Measurements from ENCODE around the gene CPT1B. TPM values are rescaled to one million over a fixed set of nuclear protein-coding genes. Genes with fewer than 3 reads are reported as not detected.

Gene CPT1B
- total RNA-seq, 1 donor: 7.2 TPM

GRCh38 chr22:50560034-50560433, 18.2 kb downstream of the CPT1B start:
- peaks cover 13% of the 10 kb centered on the region for H3K4me1 ChIP-seq (ENCODE audit: insufficient read depth, low read length)
- no peaks in the 10 kb centered on the region for H3K9me3 ChIP-seq (ENCODE audit: low read depth, low read length)
- H3K4me3 ChIP-seq (ENCODE audit: low read length): no peak overlapping the region

DNA sequence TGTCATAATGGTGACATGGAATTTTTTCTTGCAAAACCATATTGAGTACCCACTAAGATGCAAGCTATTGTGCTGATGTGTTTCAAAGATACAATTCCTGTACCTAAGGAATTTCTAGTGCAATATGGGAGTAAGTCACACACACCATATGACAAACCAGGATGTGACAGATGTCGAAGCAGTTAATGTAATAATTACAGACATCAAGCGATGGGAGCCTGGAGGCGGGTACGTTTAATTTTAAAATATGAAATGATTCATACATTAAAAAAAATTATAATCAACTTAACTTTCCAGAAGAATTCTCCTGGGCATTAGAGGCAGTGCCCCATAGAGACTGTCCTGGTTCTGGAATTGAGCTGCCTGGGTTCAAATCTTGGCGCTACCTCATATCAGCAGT, 21.5 kb downstream of the CPT1B start:
- H3K9me3 ChIP-seq (ENCODE audit: low read depth, low read length): no peaks in the 10 kb centered on the region
- H3K27me3 ChIP-seq (ENCODE audit: insufficient read depth, low read length): no peaks in the 10 kb centered on the region
- H3K4me3 ChIP-seq (ENCODE audit: low read length): no peak overlapping the region
- H3K4me1 ChIP-seq (ENCODE audit: insufficient read depth, low read length): peaks cover 2% of the 10 kb centered on the region

More at GRCh38 chr22:50560034-50560433, 18.2 kb downstream of the CPT1B start:
- H3K27me3 ChIP-seq (ENCODE audit: insufficient read depth, low read length): no peaks in the 10 kb centered on the region

DNA sequence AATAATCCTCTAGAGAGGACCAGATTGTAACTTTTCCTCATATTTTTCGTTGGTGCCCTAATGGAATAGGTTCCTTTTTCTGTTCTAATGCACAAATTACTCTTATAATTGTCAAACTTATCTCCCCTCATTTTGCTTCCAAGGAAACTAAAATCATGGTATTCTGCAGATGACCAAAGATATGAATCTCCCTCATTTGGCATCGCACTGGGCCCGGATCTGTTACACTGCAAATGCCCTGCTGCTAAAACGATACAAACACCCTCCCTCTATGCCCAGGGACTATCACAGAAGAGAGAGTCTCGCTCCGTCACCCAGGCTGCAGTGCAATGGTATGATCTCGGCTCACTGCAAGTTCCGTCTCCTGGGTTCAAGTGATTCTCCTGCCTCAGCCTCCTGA, 24.9 kb downstream of the CPT1B start:
- no peak overlapping the region for H3K4me3 ChIP-seq (ENCODE audit: low read length)
- peaks cover 21% of the 10 kb centered on the region for H3K4me1 ChIP-seq (ENCODE audit: insufficient read depth, low read length)
- no peaks in the 10 kb centered on the region for H3K27me3 ChIP-seq (ENCODE audit: insufficient read depth, low read length)
- no peaks in the 10 kb centered on the region for H3K9me3 ChIP-seq (ENCODE audit: low read depth, low read length)

DNA sequence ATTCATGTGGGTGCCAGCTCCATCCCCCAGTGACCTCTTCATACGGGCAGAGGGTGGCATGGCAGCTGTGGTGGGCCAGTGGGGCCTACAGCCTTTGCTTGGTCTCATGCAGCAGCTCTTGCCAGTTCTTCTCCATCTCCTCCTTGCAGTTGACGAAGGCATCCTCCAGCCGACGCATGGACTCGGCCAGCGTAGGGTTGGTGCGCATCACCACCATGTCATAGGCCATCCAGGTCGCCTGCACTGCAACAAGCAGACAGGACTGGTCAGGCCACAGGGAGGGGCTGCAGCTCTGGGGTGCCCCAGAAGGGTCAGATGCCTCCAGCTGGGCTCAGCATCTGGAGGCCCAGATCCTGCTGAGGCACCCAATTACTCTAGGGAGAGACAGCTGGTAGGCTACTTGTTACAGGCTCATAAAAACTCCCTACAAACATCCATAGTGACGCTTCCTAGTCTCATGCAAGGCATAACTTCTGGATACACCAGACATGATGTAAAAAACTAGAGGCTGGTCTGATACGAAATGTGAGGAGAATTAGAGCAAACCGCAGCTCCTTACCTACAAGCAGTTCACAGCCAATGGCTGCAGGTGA, 27.0 kb downstream of the CPT1B start:
- Histone ChIP-seq H3K4me1 (ENCODE audit: insufficient read depth, low read length) (peaks cover 35% of the 10 kb centered on the region), H3K9me3 (ENCODE audit: low read depth, low read length) (no peaks in the 10 kb centered on the region), H3K27me3 (ENCODE audit: insufficient read depth, low read length) (no peaks in the 10 kb centered on the region)

GRCh38 chr22:50550395-50550794, 27.8 kb downstream of the CPT1B start:
- Histone ChIP-seq H3K4me3 (ENCODE audit: low read length) (no peak overlapping the region), H3K9me3 (ENCODE audit: low read depth, low read length) (no peaks in the 10 kb centered on the region), H3K4me1 (ENCODE audit: insufficient read depth, low read length) (peaks cover 43% of the 10 kb centered on the region), H3K27me3 (ENCODE audit: insufficient read depth, low read length) (no peaks in the 10 kb centered on the region)

More for the DNA sequence above, 27.0 kb downstream of the CPT1B start:
- H3K4me3 ChIP-seq (ENCODE audit: low read length): no peak overlapping the region

DNA sequence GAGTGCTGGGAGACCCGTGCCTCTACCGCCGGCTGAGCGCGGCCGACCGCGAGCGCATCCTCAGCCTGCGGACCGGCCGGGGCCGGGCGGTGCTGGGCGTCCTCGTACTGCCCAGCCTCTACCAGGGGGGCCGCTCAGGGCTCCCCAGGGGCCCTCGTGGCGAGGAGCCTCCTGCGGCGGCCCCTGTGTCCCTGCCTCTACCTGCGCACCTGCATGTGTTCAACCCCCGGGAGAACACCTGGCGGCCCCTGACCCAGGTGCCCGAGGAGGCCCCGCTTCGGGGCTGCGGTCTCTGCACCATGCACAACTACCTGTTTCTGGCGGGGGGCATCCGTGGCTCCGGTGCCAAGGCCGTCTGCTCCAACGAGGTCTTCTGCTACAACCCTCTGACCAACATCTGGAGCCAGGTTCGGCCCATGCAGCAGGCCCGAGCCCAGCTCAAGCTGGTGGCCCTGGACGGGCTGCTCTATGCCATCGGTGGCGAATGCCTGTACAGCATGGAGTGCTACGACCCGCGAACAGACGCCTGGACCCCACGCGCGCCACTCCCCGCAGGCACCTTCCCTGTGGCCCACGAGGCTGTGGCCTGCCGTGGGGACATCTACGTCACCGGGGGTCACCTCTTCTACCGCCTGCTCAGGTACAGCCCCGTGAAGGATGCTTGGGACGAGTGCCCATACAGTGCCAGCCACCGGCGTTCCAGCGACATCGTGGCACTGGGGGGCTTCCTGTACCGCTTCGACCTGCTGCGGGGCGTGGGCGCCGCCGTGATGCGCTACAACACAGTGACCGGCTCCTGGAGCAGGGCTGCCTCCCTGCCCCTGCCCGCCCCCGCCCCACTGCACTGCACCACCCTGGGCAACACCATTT, 29.1 kb downstream of the CPT1B start:
- peak overlapping the region; percentile 49 for H3K4me3 ChIP-seq (ENCODE audit: low read length)

DNA sequence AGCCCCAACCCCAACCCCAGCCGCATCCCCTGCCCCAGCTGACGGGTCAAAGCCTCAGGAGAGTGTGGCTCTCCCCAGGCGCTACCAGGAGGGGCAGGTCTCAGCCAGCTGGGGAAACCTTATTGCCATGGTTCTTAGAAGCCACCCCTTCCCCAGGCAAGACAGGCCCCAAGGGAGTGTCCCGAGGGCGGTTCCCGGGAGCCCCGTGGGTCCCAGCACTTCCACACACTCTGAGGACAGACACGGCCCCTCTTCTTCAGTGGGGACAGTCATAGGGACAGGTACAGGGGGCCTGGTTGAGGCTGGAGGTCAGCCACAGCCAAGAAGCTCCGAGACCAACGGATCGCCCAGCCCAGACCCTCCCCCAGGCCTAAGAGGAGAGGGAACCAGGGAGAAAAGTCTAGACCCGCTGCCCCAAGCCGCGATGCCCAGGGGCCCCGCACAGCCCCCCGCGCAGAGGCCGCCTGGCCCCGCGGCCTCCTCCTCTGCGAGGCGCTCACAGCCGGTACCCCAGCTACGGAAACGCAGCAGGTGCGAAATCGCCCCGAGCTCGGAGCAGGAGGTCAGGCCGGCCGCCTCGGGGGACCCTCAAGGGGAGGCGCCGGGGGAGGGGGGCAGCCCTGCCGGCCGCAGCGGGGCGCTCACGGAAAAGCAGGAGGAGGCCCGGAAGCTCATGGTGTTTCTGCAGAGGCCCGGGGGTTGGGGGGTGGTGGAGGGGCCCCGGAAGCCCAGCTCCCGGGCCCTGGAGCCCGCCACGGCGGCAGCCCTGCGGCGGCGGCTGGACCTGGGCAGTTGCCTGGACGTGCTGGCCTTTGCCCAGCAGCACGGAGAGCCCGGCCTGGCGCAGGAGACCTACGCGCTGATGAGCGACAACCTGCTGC, 29.9 kb downstream of the CPT1B start:
- peaks cover 64% of the 10 kb centered on the region for H3K4me1 ChIP-seq (ENCODE audit: insufficient read depth, low read length)
- H3K27me3 ChIP-seq (ENCODE audit: insufficient read depth, low read length): no peaks in the 10 kb centered on the region
- no peaks in the 10 kb centered on the region for H3K9me3 ChIP-seq (ENCODE audit: low read depth, low read length)
- peak overlapping the region; percentile 49 for H3K4me3 ChIP-seq (ENCODE audit: low read length)

More for the DNA sequence above, 29.1 kb downstream of the CPT1B start:
- no peaks in the 10 kb centered on the region for H3K27me3 ChIP-seq (ENCODE audit: insufficient read depth, low read length)
- H3K4me1 ChIP-seq (ENCODE audit: insufficient read depth, low read length): peaks cover 56% of the 10 kb centered on the region
- H3K9me3 ChIP-seq (ENCODE audit: low read depth, low read length): no peaks in the 10 kb centered on the region

GRCh38 chr22:50547263-50547985, 30.8 kb downstream of the CPT1B start:
- H3K27me3 ChIP-seq (ENCODE audit: insufficient read depth, low read length): no peaks in the 10 kb centered on the region
- H3K9me3 ChIP-seq (ENCODE audit: low read depth, low read length): no peaks in the 10 kb centered on the region
- H3K4me1 ChIP-seq (ENCODE audit: insufficient read depth, low read length): peaks cover 73% of the 10 kb centered on the region
- H3K4me3 ChIP-seq (ENCODE audit: low read length): no peak overlapping the region

GRCh38 chr22:50546326-50547262, 31.6 kb downstream of the CPT1B start:
- Histone ChIP-seq H3K27me3 (ENCODE audit: insufficient read depth, low read length) (no peaks in the 10 kb centered on the region), H3K4me3 (ENCODE audit: low read length) (no peak overlapping the region), H3K4me1 (ENCODE audit: insufficient read depth, low read length) (peaks cover 81% of the 10 kb centered on the region), H3K9me3 (ENCODE audit: low read depth, low read length) (no peaks in the 10 kb centered on the region)

DNA sequence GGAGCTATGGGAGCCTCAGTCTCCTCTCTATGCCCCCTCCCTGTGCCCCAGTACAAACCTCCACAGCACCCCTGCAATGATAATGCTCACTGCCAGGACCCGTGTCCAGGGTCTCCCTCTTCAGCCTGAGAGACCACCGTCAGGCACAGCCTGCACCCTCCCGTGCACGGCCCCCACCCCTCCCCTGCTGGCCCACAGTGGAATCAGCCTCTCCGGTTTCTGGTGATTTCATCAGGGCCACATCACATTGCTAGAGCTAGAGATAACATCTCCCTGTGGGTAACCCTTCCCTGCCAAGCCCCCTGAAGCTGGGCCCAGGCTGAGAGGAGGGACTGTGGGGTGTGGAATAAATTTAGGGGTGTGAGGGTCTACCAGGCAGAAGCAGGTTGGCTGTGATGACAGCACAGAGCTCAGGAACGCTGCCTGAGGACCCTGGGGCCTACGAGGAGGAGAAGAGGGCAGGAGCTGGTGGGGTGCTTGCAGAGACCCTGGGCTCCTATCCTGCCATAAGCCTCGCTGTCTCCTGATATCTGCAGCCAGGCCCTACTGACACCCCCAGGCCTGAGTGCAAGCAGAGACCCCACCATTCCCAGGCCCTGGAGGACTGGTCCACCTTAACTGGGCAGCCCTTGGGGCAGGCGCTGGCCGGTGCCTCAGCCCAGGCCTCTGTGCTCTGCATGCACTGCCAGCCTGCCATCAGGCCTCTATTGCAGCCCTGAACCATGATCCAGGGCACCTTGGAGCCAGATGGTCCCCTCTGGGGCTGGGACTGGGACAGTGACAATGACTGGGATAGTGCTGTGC, 32.5 kb downstream of the CPT1B start, which contains the start of gene KLHDC7B:
Gene KLHDC7B, plus strand, starts transcription at position 378 of the 804 bp plus-strand sequence. Its CDS starts 345 bp downstream, at position 723.
- Histone ChIP-seq H3K4me1 (ENCODE audit: insufficient read depth, low read length) (peaks cover 90% of the 10 kb centered on the region), H3K27me3 (ENCODE audit: insufficient read depth, low read length) (no peaks in the 10 kb centered on the region), H3K4me3 (ENCODE audit: low read length) (no peak within 1 kb of the TSS), H3K9me3 (ENCODE audit: low read depth, low read length) (no peaks in the 10 kb centered on the region)

DNA sequence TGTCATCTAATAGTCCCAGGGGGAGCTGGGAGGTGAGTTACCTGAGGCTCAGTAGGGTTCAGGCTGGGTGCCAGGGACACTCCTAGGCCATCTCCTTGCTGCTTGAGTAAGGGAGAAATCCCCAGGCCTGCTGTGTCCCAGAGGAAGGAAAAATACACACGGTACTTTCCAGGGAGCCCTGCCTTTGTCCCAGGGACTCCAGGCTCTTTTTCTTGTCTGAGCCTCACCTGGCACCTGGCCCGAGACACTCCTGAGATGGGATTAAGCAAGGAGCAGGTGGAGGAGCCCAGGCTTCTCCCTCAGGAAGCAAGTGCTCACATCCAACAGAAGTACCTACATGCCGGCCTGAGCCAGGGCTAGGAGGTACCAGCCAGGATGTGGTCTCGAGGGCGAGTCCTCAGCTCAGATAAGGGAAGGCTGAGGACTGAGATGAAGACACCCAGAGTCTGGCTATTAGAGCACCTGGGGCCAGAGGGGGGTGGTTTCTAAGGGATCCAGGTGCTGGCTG, 33.4 kb downstream of the CPT1B start:
- no peak overlapping the region for H3K4me3 ChIP-seq (ENCODE audit: low read length)
- no peaks in the 10 kb centered on the region for H3K9me3 ChIP-seq (ENCODE audit: low read depth, low read length)
- peaks cover 93% of the 10 kb centered on the region for H3K4me1 ChIP-seq (ENCODE audit: insufficient read depth, low read length)
- H3K27me3 ChIP-seq (ENCODE audit: insufficient read depth, low read length): no peaks in the 10 kb centered on the region

GRCh38 chr22:50544078-50544745, 34.0 kb downstream of the CPT1B start:
- Histone ChIP-seq H3K9me3 (ENCODE audit: low read depth, low read length) (no peaks in the 10 kb centered on the region), H3K27me3 (ENCODE audit: insufficient read depth, low read length) (no peaks in the 10 kb centered on the region), H3K4me3 (ENCODE audit: low read length) (peak overlapping the region; percentile 10), H3K4me1 (ENCODE audit: insufficient read depth, low read length) (peaks cover 93% of the 10 kb centered on the region)

All from mononuclear cell (primary cell).